A549 (cell line): ENCODE data around the gene CAMK4.

Source experiments
- CTCF ChIP-seq: fragments of >200 bp; sonication (Bioruptor Twin); formaldehyde crosslinking; IDR thresholded peaks from 3 replicates; pipeline ENCODE4 v1.5.1; 2016
- EHF ChIP-seq: fragments of 250-450 bp; sonication (Bioruptor Pico); IDR thresholded peaks from 2 replicates; pipeline ENCODE4 v1.5.0; 2020; ENCODE audit warnings: mild to moderate bottlenecking
- ESRRA ChIP-seq: fragments of 150-350 bp; IDR thresholded peaks from 2 replicates; pipeline ENCODE4 v1.6.1; 2014; ENCODE audit warnings: mild to moderate bottlenecking, low read length, borderline replicate concordance
- NPAS2 ChIP-seq: fragments of 250-450 bp; sonication (Bioruptor Pico); IDR thresholded peaks from 2 replicates; pipeline ENCODE4 v1.8.0; 2022; ENCODE audit warnings: mild to moderate bottlenecking, moderate library complexity, borderline replicate concordance
- POLR2A ChIP-seq: IDR thresholded peaks from 2 replicates; pipeline ENCODE4 v1.6.1; 2012; ENCODE audit warnings: mild to moderate bottlenecking, low read length
- SMC3 ChIP-seq: fragments of >200 bp; sonication (Bioruptor Twin); formaldehyde crosslinking; IDR thresholded peaks from 3 replicates; pipeline ENCODE4 v1.6.1; 2018; ENCODE audit warnings: inconsistent platforms
- TF ChIP-seq, protein P1 (sequence below): IDR thresholded peaks from 2 replicates; pipeline ENCODE4 v1.6.1; 2012

DNA sequence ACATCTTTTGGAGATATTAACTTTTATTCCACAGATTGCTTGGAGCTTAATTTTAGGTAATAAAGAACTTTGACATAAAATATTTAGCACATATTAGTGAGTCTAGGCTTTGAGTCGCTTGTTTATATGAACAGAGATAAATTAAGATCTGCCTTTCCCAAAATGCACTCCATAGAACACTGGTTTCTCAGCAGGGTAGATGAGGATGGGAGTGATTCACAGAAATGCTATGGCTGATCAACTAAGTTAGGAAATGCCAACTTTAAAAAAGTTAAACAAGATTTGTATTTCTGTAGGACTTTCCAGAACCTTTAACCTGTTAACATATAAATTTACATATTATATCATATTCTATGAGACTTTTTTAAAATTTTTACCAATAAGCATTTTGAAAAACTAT lies 222.9 kb downstream of the CAMK4 start:
- TF ChIP-seq SMC3 (no peak), POLR2A (no peak), CTCF (no peak), EHF (CRISPR knock-in tag) (no peak), ESRRA (no peak), NPAS2 (CRISPR knock-in tag) (no peak)
- TF ChIP-seq, protein P1, sequence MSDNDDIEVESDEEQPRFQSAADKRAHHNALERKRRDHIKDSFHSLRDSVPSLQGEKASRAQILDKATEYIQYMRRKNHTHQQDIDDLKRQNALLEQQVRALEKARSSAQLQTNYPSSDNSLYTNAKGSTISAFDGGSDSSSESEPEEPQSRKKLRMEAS, result no peak
